ENCODE measurements around the gene MAPKAPK3. TPM values are rescaled to one million over a fixed set of nuclear protein-coding genes. Genes with fewer than 3 reads are reported as not detected.

Gene MAPKAPK3
- total RNA-seq, 1 donor from 2014 or later, result 117 TPM

- no peak for TF ChIP-seq CTCF (conservative IDR thresholded peaks at IDR 0.05; ENCODE audit: low read depth, low read length)
- H3K4me3 ChIP-seq (ENCODE audit: low read depth, low read length), result no peak overlapping the region
- no peak for DNase-seq (ENCODE audit: low read depth)
These were observed 72.6 kb downstream of the MAPKAPK3 start for GRCh38 chr3:50689558-50689957.

GRCh38 chr3:50695031-50695430 is 78.1 kb downstream of the MAPKAPK3 start:
- H3K4me3 ChIP-seq (ENCODE audit: low read depth, low read length), result no peak overlapping the region
- DNase-seq (ENCODE audit: low read depth), result no peak
- no peak for TF ChIP-seq CTCF (conservative IDR thresholded peaks at IDR 0.05; ENCODE audit: low read depth, low read length)

GRCh38 chr3:50696276-50696675 is 79.3 kb downstream of the MAPKAPK3 start:
- no peak for DNase-seq (ENCODE audit: low read depth)
- no peak overlapping the region for H3K4me3 ChIP-seq (ENCODE audit: low read depth, low read length)
- no peak for TF ChIP-seq CTCF (conservative IDR thresholded peaks at IDR 0.05; ENCODE audit: low read depth, low read length)

- TF ChIP-seq CTCF (conservative IDR thresholded peaks at IDR 0.05; ENCODE audit: low read depth, low read length), result no peak
These were observed 81.3 kb downstream of the MAPKAPK3 start for GRCh38 chr3:50698269-50698668.

More at GRCh38 chr3:50698269-50698668, 81.3 kb downstream of the MAPKAPK3 start:
- no peak overlapping the region for H3K4me3 ChIP-seq (ENCODE audit: low read depth, low read length)
- DNase-seq (ENCODE audit: low read depth), result no peak

Other genes starting within 250 kb of the MAPKAPK3 start
- gene CACNA2D2, start 113.5 kb upstream of the MAPKAPK3 start, total RNA-seq, result 0.14 TPM in 1 of 2 replicates, not detected in the other
- 4.3 and 8.9 TPM in 2 replicates for gene C3orf18, start 49.4 kb upstream of the MAPKAPK3 start, total RNA-seq
- 11.3 and 13.7 TPM in 2 replicates for gene HEMK1, start 47.6 kb upstream of the MAPKAPK3 start, total RNA-seq
- 1.8 and 3.8 TPM in 2 replicates for gene CISH, start 5.4 kb upstream of the MAPKAPK3 start, total RNA-seq
- gene DOCK3, start 57.8 kb downstream of the MAPKAPK3 start, total RNA-seq, result 0.43 and 0.52 TPM in 2 replicates

Data from epithelial cell of proximal tubule (primary cell).